Nephron progenitor cell (in vitro differentiated cells): ENCODE measurements around the gene ARHGAP45.

Experiments
- DNase-seq: peaks from one replicate; pipeline ENCODE4 v3.0.0; 2021
- H3K27ac Mint-ChIP-seq: 2 replicates; pipeline ENCODE4 v1.8.0; 2021; ENCODE audit warnings: mild to moderate bottlenecking, moderate library complexity, mixed read lengths
- H3K27me3 Mint-ChIP-seq: 2 replicates; pipeline ENCODE4 v1.8.0; 2021; ENCODE audit warnings: mild to moderate bottlenecking, low read depth, mixed read lengths; ENCODE audit not compliant: poor library complexity
- H3K36me3 Mint-ChIP-seq: 2 replicates; pipeline ENCODE4 v1.8.0; 2021; ENCODE audit warnings: low read depth, mixed read lengths
- H3K4me1 Mint-ChIP-seq: 2 replicates; pipeline ENCODE4 v1.8.0; 2021; ENCODE audit warnings: mixed read lengths
- H3K4me3 Mint-ChIP-seq: 2 replicates; pipeline ENCODE4 v1.8.0; 2021; ENCODE audit warnings: mild to moderate bottlenecking, moderate library complexity, mixed read lengths
- H3K9me3 Mint-ChIP-seq: 2 replicates; pipeline ENCODE4 v1.8.0; 2021; ENCODE audit warnings: mild to moderate bottlenecking, moderate library complexity, mixed read lengths
- TF ChIP-seq, protein P1 (sequence below): fragments of 200-600 bp; sonication (generic); IDR thresholded peaks from 2 replicates; pipeline ENCODE4 v1.5.0; 2021; ENCODE audit warnings: antibody characterized with exemption

The ARHGAP45 gene

GRCh38 chr19:1053176-1054101 is 13.5 kb upstream of the ARHGAP45 start:
- no peak overlapping the region for H3K27ac Mint-ChIP-seq
- no peak overlapping the region for H3K4me3 Mint-ChIP-seq
- TF ChIP-seq, protein P1, sequence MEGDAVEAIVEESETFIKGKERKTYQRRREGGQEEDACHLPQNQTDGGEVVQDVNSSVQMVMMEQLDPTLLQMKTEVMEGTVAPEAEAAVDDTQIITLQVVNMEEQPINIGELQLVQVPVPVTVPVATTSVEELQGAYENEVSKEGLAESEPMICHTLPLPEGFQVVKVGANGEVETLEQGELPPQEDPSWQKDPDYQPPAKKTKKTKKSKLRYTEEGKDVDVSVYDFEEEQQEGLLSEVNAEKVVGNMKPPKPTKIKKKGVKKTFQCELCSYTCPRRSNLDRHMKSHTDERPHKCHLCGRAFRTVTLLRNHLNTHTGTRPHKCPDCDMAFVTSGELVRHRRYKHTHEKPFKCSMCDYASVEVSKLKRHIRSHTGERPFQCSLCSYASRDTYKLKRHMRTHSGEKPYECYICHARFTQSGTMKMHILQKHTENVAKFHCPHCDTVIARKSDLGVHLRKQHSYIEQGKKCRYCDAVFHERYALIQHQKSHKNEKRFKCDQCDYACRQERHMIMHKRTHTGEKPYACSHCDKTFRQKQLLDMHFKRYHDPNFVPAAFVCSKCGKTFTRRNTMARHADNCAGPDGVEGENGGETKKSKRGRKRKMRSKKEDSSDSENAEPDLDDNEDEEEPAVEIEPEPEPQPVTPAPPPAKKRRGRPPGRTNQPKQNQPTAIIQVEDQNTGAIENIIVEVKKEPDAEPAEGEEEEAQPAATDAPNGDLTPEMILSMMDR, result no peak
- H3K27me3 Mint-ChIP-seq, result peaks cover 3% of the 10 kb centered on the region
- no peak for DNase-seq
- peaks cover 17% of the 10 kb centered on the region for H3K4me1 Mint-ChIP-seq
- no peaks in the 10 kb centered on the region for H3K36me3 Mint-ChIP-seq
- H3K9me3 Mint-ChIP-seq, result no peaks in the 10 kb centered on the region

GRCh38 chr19:1054102-1055027 is 12.6 kb upstream of the ARHGAP45 start:
- no peak overlapping the region for H3K27ac Mint-ChIP-seq
- no peaks in the 10 kb centered on the region for H3K36me3 Mint-ChIP-seq
- peaks cover 3% of the 10 kb centered on the region for H3K27me3 Mint-ChIP-seq
- TF ChIP-seq, protein P1, result no peak
- peaks cover 17% of the 10 kb centered on the region for H3K4me1 Mint-ChIP-seq
- no peak for DNase-seq
- no peak overlapping the region for H3K4me3 Mint-ChIP-seq
- H3K9me3 Mint-ChIP-seq, result no peaks in the 10 kb centered on the region

DNA sequence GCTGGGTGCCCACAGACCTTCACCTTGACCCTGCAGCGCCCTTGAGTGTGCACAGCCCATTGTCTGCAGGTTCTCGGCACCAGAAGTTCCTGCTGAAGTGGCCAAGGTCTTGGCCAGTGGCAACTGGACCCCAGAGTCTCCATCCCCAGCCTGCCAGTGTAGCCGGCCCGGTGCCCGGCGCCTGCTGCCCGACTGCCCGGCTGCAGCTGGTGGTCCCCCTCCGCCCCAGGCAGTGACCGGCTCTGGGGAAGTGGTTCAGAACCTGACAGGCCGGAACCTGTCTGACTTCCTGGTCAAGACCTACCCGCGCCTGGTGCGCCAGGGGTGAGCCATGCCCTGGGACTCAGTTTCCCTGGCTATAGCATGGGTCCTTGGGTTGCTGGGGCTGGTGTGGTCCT is 11.9 kb upstream of the ARHGAP45 start:
- no peaks in the 10 kb centered on the region for H3K36me3 Mint-ChIP-seq
- H3K9me3 Mint-ChIP-seq, result no peaks in the 10 kb centered on the region
- peaks cover 17% of the 10 kb centered on the region for H3K4me1 Mint-ChIP-seq
- H3K4me3 Mint-ChIP-seq, result no peak overlapping the region
- TF ChIP-seq, protein P1, result no peak
- H3K27me3 Mint-ChIP-seq, result peaks cover 3% of the 10 kb centered on the region
- H3K27ac Mint-ChIP-seq, result no peak overlapping the region
- no peak for DNase-seq

DNA sequence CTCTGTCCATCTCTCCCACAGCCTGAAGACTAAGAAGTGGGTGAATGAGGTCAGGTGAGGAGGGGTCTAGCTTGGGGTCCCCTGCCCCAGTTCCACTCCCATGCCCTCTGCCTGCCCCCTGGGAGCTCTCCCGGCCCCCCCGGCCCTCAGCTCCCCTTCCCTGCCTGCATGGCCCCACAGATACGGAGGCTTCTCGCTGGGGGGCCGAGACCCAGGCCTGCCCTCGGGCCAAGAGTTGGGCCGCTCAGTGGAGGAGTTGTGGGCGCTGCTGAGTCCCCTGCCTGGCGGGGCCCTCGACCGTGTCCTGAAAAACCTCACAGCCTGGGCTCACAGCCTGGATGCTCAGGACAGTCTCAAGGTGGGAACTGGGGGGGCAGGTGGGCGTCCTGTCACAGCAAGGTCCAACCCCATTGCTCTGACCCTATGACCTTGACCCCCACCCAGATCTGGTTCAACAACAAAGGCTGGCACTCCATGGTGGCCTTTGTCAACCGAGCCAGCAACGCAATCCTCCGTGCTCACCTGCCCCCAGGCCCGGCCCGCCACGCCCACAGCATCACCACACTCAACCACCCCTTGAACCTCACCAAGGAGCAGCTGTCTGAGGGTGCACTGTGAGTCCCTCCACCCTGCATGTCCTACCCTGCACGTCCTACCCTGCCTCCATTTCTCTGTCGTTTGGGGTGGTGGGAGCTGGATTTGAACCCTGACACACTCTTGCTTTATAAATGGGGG is 10.9 kb upstream of the ARHGAP45 start:
- TF ChIP-seq, protein P1, result no peak
- Mint-ChIP-seq H3K36me3 (no peaks in the 10 kb centered on the region), H3K4me1 (peaks cover 17% of the 10 kb centered on the region), H3K27me3 (peaks cover 3% of the 10 kb centered on the region), H3K9me3 (no peaks in the 10 kb centered on the region), H3K4me3 (no peak overlapping the region), H3K27ac (no peak overlapping the region)
- no peak for DNase-seq

GRCh38 chr19:1057176-1057855 is 9.7 kb upstream of the ARHGAP45 start:
- no peak for DNase-seq
- Mint-ChIP-seq H3K4me3 (no peak overlapping the region), H3K27ac (no peak overlapping the region), H3K4me1 (peaks cover 13% of the 10 kb centered on the region), H3K36me3 (no peaks in the 10 kb centered on the region), H3K9me3 (no peaks in the 10 kb centered on the region), H3K27me3 (peaks cover 6% of the 10 kb centered on the region)
- TF ChIP-seq, protein P1, result no peak
